Right lobe of liver (tissue), 6 donors: Measurements from ENCODE around the gene DUSP12. TPM values are rescaled to one million over a fixed set of nuclear protein-coding genes. Genes with fewer than 3 reads are reported as not detected.

Experiments
- ATAC-seq, 4 donors: fragments of 200-7000 bp; cut with Tn5 transposase; one replicate each; pipeline ENCODE4 v1.9.1; 2020; ENCODE audit warnings: mild to moderate bottlenecking in 4 of 4, moderate library complexity in 4 of 4
- DNase-seq, 3 donors: peaks; one replicate each; pipeline ENCODE4 v3.0.0-alpha.2; 2020
- H3K27ac ChIP-seq, 3 donors: fragments of 200-600 bp; one replicate each; pipeline ENCODE4 v1.8.0; 2022
- H3K27me3 ChIP-seq, 2 donors: fragments of 200-600 bp; one replicate each; pipeline ENCODE4 v1.8.0; 2022
- H3K36me3 ChIP-seq, 4 donors: fragments of 200-600 bp; sonication (generic) in 1 of 4; one replicate each; pipeline versions ENCODE4 v1.5.1 to v1.8.0; 2017 to 2022; ENCODE audit warnings: control low read depth in 1 of 4
- H3K4me1 ChIP-seq, 4 donors: fragments of 200-600 bp; sonication (generic) in 1 of 4; one replicate each; pipeline versions ENCODE4 v1.5.1 to v1.8.0; 2017 to 2022; ENCODE audit warnings: control low read depth in 1 of 4
- H3K4me3 ChIP-seq, 3 donors: fragments of 200-600 bp; one replicate each; pipeline ENCODE4 v1.8.0; 2022
- H3K9me3 ChIP-seq, 4 donors: fragments of 200-600 bp; sonication (generic) in 1 of 4; one replicate each; pipeline versions ENCODE4 v1.5.1 to v1.8.0; 2017 to 2022; ENCODE audit warnings: control low read depth in 1 of 4
- CTCF ChIP-seq, 4 donors: fragments of 200-600 bp in 3 of 4; fragments of 450-650 bp in 1 of 4; IDR thresholded peaks; one replicate each; pipeline versions ENCODE4 v1.5.1 to v1.8.0; 2016 to 2022; ENCODE audit warnings: antibody characterized with exemption in 4 of 4, mild to moderate bottlenecking in 2 of 4
- POLR2A ChIP-seq: fragments of 450-650 bp; IDR thresholded peaks from one replicate; pipeline ENCODE4 v1.6.1; 2017; ENCODE audit warnings: antibody characterized with exemption, mild to moderate bottlenecking
- WGBS: methylation state at CpG from one replicate; pipeline ENCODE4 v1.1.6; 2018; ENCODE audit warnings: low coverage, low lambda C conversion rate; ENCODE audit not compliant: insufficient coverage; ENCODE audit errors: missing lambda C conversion rate; 5-methylcytosine and 5-hydroxymethylcytosine counted together
- intact Hi-C, 2 donors: fragments of 100-400 bp; cut with DNase I; formaldehyde crosslinking; loops; one replicate each; pipeline versions ENCODE4 v1.11.2 to v1.14.1; 2022
- total RNA-seq, 6 experiments: library from RNA; depleted of rRNA in 2 of 6; stranded (reverse); fragments of >200 nt in 2 of 6; fragmentation: NEBNext Ultra II Directional in 3 of 6; extraction: Animal tissue kit (Norgen Biotek cat#: 25700) in 3 of 6; gene quantifications; one replicate each; pipeline versions ENCODE4 v1.1.0 to v1.2.4, GENCODE V29; 2016 to 2023
- donor health status: DM: no; HTN: yes; CAD: no.
- donor health status: DM: no; HTN: no; CAD: no.
- donor health status: DM: no; HTN: no; CAD: no.
- donor health status: DM: no; HTN: yes; CAD: no.
- donor health status: DM: no; HTN: yes; CAD: no.

DUSP12 gene
- total RNA-seq, 6 experiments from 2014 or later = 4.0 to 7.1 (median 4.7) TPM

GRCh38 chr1:161706482-161707347, 42.9 kb upstream of the DUSP12 start, which contains the start of gene FCRLA:
FCRLA (plus strand) TSS chr1:161707229; CDS start chr1:161707265, 36 bp downstream.
- intact Hi-C loops = no loop called here
- ATAC-seq (peak in 1 of 4 donors; percentile 49), DNase-seq (no peak)
- WGBS = 49% methylated on average over 4 of the region's 4 CpGs
- H3K4me3 ChIP-seq = no peak within 1 kb of the TSS
- H3K9me3 ChIP-seq = no peaks in the 10 kb centered on the region
- H3K27ac ChIP-seq = no peak within 1 kb of the TSS
- H3K27me3 ChIP-seq = no peaks in the 10 kb centered on the region
- TF ChIP-seq CTCF (IDR thresholded peaks at IDR 0.05) = no peak
- TF ChIP-seq POLR2A = no peak
- H3K4me1 ChIP-seq = no peaks in the 10 kb centered on the region
- H3K36me3 ChIP-seq = no peaks in the 10 kb centered on the region

DNA sequence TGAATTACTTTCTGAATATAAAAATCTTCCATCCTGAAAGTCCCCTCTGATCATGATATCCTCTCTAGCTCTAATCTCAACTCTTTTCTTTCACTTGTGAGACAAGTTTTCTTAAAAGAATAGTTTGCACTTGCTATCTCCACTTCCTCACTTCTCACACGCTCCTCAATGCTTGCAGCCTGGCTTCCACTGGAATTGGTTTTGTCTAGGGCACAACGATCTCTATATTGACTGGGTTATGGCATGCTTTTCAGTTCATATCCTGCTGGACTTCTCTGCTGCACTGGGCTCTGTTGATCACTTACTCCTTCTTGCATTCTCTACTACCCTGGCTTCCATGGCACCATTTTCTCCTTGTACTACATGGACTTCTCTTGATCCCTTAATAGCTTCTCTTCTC, 42.1 kb upstream of the DUSP12 start:
- intact Hi-C loops = no loop called here
- 87% methylated on average over 2 of the region's 2 CpGs for WGBS
- DNase-seq = no peak
- ATAC-seq = no peak
- Histone ChIP-seq H3K27me3 (no peaks in the 10 kb centered on the region), H3K36me3 (no peaks in the 10 kb centered on the region), H3K4me3 (no peak overlapping the region), H3K9me3 (no peaks in the 10 kb centered on the region), H3K27ac (no peak overlapping the region), H3K4me1 (no peaks in the 10 kb centered on the region)
- TF ChIP-seq POLR2A (no peak), CTCF (IDR thresholded peaks at IDR 0.05) (no peak)

DNA sequence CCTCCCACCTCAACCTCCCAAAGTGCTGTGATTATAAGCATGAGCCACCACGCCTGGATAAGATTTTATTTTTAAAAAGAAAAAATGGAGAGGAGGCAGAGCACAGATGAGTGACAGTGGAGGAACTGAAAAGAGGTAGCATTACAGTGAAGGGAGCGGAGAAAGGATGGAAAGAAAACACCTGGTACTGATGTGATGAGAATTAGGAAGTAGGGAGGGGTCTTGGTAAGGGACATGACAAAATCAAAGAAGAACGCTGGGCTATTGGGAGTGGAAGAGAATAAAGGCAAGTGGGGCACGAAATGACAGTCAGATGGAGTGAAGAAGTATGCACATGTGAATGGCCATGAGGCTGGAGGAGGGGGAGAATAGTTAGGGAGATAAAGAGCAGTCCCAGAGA, 40.2 kb upstream of the DUSP12 start:
- WGBS = 66% methylated on average over 4 of the region's 4 CpGs
- no peaks in the 10 kb centered on the region for H3K4me1 ChIP-seq
- H3K27ac ChIP-seq = no peak overlapping the region
- no peaks in the 10 kb centered on the region for H3K9me3 ChIP-seq
- intact Hi-C loops = no loop called here
- DNase-seq (no peak), ATAC-seq (no peak)
- TF ChIP-seq POLR2A (no peak), CTCF (IDR thresholded peaks at IDR 0.05) (no peak)
- H3K27me3 ChIP-seq = no peaks in the 10 kb centered on the region
- no peaks in the 10 kb centered on the region for H3K36me3 ChIP-seq
- H3K4me3 ChIP-seq = no peak overlapping the region

GRCh38 chr1:161710560-161710959, 39.0 kb upstream of the DUSP12 start:
- ATAC-seq = no peak
- H3K4me3 ChIP-seq = no peak overlapping the region
- H3K4me1 ChIP-seq = no peaks in the 10 kb centered on the region
- no peaks in the 10 kb centered on the region for H3K36me3 ChIP-seq
- WGBS = 73% methylated on average over 4 of the region's 4 CpGs
- DNase-seq = no peak
- TF ChIP-seq POLR2A (no peak), CTCF (IDR thresholded peaks at IDR 0.05) (no peak)
- intact Hi-C loops = no loop called here
- no peak overlapping the region for H3K27ac ChIP-seq
- H3K9me3 ChIP-seq = no peaks in the 10 kb centered on the region
- H3K27me3 ChIP-seq = no peaks in the 10 kb centered on the region
